ENCODE data around the gene IQCM.

GRCh38 chr4:149676076-149676475 lies 139.6 kb downstream of the IQCM start:
- no peak for TF ChIP-seq POLR2A (IDR thresholded peaks at IDR 0.05)
- no peak for TF ChIP-seq CTCF (IDR thresholded peaks at IDR 0.05)

All from heart left ventricle (tissue), 13 donors.